OCI-LY7 (cell line): Measurements from ENCODE around the gene TRPV6. TPM values are rescaled to one million over a fixed set of nuclear protein-coding genes. Genes with fewer than 3 reads are reported as not detected.

Source experiments
- BruUV-seq: library from RNA; stranded (reverse); fragments of 400-500 nt; replicated peaks from 2 replicates; lab custom pipeline; 2021; lab: Mats Ljungman, UMichigan
- CTCF ChIA-PET: fragments of 300-600 bp; sonication (Branson Sonifier 250); formaldehyde crosslinking; loops from one replicate; lab custom pipeline; 2022; ENCODE audit warnings: antibody characterized with exemption; ENCODE audit not compliant: unreplicated experiment; lab: Charles Lee
- POLR2A ChIA-PET: fragments of 300-600 bp; sonication (Branson Sonifier 250); formaldehyde crosslinking; loops from one replicate; lab custom pipeline; 2022; ENCODE audit warnings: antibody characterized with exemption; lab: Charles Lee
- DNase-seq: peaks from one replicate; pipeline ENCODE4 v3.0.0-alpha.2; 2015; ENCODE audit warnings: low spot score
- H2AFZ ChIP-seq: fragments of 200-600 bp; sonication (generic), shearing (Covaris generic); 2 replicates; pipeline ENCODE4 v1.6.1; 2014; ENCODE audit warnings: mild to moderate bottlenecking, antibody characterized with exemption, low read length, moderate library complexity
- H3K27ac ChIP-seq: fragments of 200-600 bp; sonication (generic); 2 replicates; pipeline ENCODE4 v1.5.1; 2014; ENCODE audit warnings: mixed run types, low read depth, mild to moderate bottlenecking, moderate library complexity, low read length, inconsistent platforms; ENCODE audit not compliant: poor library complexity, severe bottlenecking
- H3K36me3 ChIP-seq: fragments of 200-600 bp; sonication (generic); 2 replicates; pipeline ENCODE4 v1.6.1; 2014; ENCODE audit warnings: mild to moderate bottlenecking, antibody characterized with exemption, low read length, moderate library complexity, mixed read lengths; ENCODE audit not compliant: insufficient read depth
- H3K4me1 ChIP-seq: fragments of 200-600 bp; sonication (generic); 2 replicates; pipeline ENCODE4 v1.5.1; 2014; ENCODE audit warnings: mild to moderate bottlenecking, low read length; ENCODE audit not compliant: insufficient read depth, poor library complexity, severe bottlenecking
- H3K4me2 ChIP-seq: fragments of 200-600 bp; sonication (generic); 2 replicates; pipeline ENCODE4 v1.6.1; 2014; ENCODE audit warnings: mild to moderate bottlenecking, low read length
- H3K4me3 ChIP-seq: fragments of 200-600 bp; sonication (generic); 2 replicates; pipeline ENCODE4 v1.5.1; 2014; ENCODE audit warnings: mild to moderate bottlenecking, low read depth, low read length; ENCODE audit not compliant: poor library complexity, severe bottlenecking
- H3K79me2 ChIP-seq: fragments of 200-600 bp; sonication (generic); 2 replicates; pipeline ENCODE4 v1.6.1; 2016; ENCODE audit warnings: low read depth, mild to moderate bottlenecking, low read length, moderate library complexity, mixed read lengths; ENCODE audit not compliant: insufficient read depth
- H3K9me2 ChIP-seq: fragments of 200-600 bp; sonication (generic); 2 replicates; pipeline ENCODE4 v1.6.1; 2016; ENCODE audit warnings: mild to moderate bottlenecking, low read length, mixed read lengths; ENCODE audit not compliant: insufficient read depth
- H3K9me3 ChIP-seq: fragments of 200-600 bp; sonication (generic); 2 replicates; pipeline ENCODE4 v1.6.1; 2014; ENCODE audit warnings: mild to moderate bottlenecking, mixed run types, low read length, mixed read lengths
- H4K20me1 ChIP-seq: fragments of 200-600 bp; sonication (generic); 2 replicates; pipeline ENCODE4 v1.6.1; 2014; ENCODE audit warnings: mild to moderate bottlenecking, antibody characterized with exemption, low read length, moderate library complexity, mixed read lengths; ENCODE audit not compliant: insufficient read depth
- CTCF ChIP-seq: fragments of 200-600 bp; sonication (generic); conservative IDR thresholded peaks from 2 replicates; pipeline ENCODE4 v1.5.1; 2014; ENCODE audit warnings: mild to moderate bottlenecking, antibody characterized with exemption, low read length, moderate library complexity, mixed read lengths
- EZH2phosphoT487 ChIP-seq: fragments of 200-600 bp; sonication (generic); IDR thresholded peaks from 2 replicates; pipeline ENCODE4 v1.6.1; 2018; ENCODE audit warnings: low read depth, borderline replicate concordance, mild to moderate bottlenecking, mixed run types, antibody characterized with exemption, low read length, moderate library complexity, mixed read lengths
- intact Hi-C: fragments of 100-400 bp; cut with micrococcal nuclease; formaldehyde crosslinking; loops from one replicate; pipeline ENCODE4 v1.10.0; 2022; ENCODE audit not compliant: unreplicated experiment
- total RNA-seq, 2 experiments: library from RNA; depleted of rRNA in 1 of 2; stranded (reverse); fragments of >200 nt in 1 of 2; shearing (Covaris generic) in 1 of 2; gene quantifications; 2 replicates each; pipeline ENCODE4 v1.2.3, GENCODE V29; 2014 to 2022

TRPV6 gene
- total RNA-seq, 2 experiments from 2014 or later: not detected

GRCh38 chr7:142862351-142862750, 23.2 kb downstream of the TRPV6 start:
- POLR2A ChIA-PET: interaction anchor here (0.6 to 0.7 kb wide), 2 partner anchors 21 to 413 kb away, joined by 3 to 4 read pairs; no protein-coding TSS in a partner anchor
- H3K36me3 ChIP-seq: no peaks in the 10 kb centered on the region
- H3K27ac ChIP-seq: no peak overlapping the region
- H3K4me2 ChIP-seq: no peak overlapping the region
- no peak overlapping the region for H2AFZ ChIP-seq
- H4K20me1 ChIP-seq: no peaks in the 10 kb centered on the region
- H3K79me2 ChIP-seq: no peaks in the 10 kb centered on the region
- TF ChIP-seq EZH2phosphoT487 (no peak), CTCF (no peak)
- no TSS peak for BruUV-seq
- H3K9me3 ChIP-seq: no peaks in the 10 kb centered on the region
- CTCF ChIA-PET: interaction anchor here (0.7 kb wide), 1 partner anchor 96 kb away, joined by 4 read pairs; no protein-coding TSS in a partner anchor
- no peaks in the 10 kb centered on the region for H3K9me2 ChIP-seq
- H3K4me3 ChIP-seq: no peak overlapping the region
- H3K4me1 ChIP-seq: no peaks in the 10 kb centered on the region
- DNase-seq: no peak
- intact Hi-C loops: no loop called here

GRCh38 chr7:142860968-142861367, 24.6 kb downstream of the TRPV6 start:
- no peak for DNase-seq

More at GRCh38 chr7:142860968-142861367, 24.6 kb downstream of the TRPV6 start:
- POLR2A ChIA-PET: interaction anchor here (0.6 to 0.7 kb wide), 3 partner anchors 139 to 379 kb away, joined by 3 to 4 read pairs (median 3); no protein-coding TSS in a partner anchor
- Histone ChIP-seq H3K9me3 (no peaks in the 10 kb centered on the region), H2AFZ (no peak overlapping the region), H3K36me3 (no peaks in the 10 kb centered on the region), H3K4me3 (no peak overlapping the region), H3K79me2 (no peaks in the 10 kb centered on the region), H3K4me1 (no peaks in the 10 kb centered on the region), H3K9me2 (no peaks in the 10 kb centered on the region), H4K20me1 (no peaks in the 10 kb centered on the region), H3K27ac (no peak overlapping the region), H3K4me2 (no peak overlapping the region)
- intact Hi-C loops: no loop called here
- no TSS peak for BruUV-seq
- no peak for TF ChIP-seq EZH2phosphoT487
- no peak for TF ChIP-seq CTCF
- CTCF ChIA-PET: no interaction called here
